DND-41 (cell line): ENCODE results near the gene KRT80.

Experiments used
- ATAC-seq: fragments of 200-7000 bp; cut with Tn5 transposase; 3 replicates; pipeline ENCODE4 v1.9.1; 2021; ENCODE audit warnings: low read depth; ENCODE audit not compliant: insufficient read depth
- DNase-seq: peaks from one replicate; pipeline ENCODE4 v3.0.0-alpha.2; 2020
- H2AFZ ChIP-seq: 2 replicates; pipeline ENCODE4 v1.6.0; 2012; ENCODE audit warnings: low read depth, low read length
- H3K27ac ChIP-seq: 2 replicates; pipeline ENCODE4 v1.5.1; 2012; ENCODE audit warnings: low read length, inconsistent platforms
- H3K27me3 ChIP-seq: fragments of 200-600 bp; sonication (generic); 2 replicates; pipeline ENCODE4 v1.6.0; 2012; ENCODE audit warnings: low read length, mild to moderate bottlenecking, inconsistent platforms; ENCODE audit not compliant: insufficient read depth, poor library complexity
- H3K36me3 ChIP-seq: 2 replicates; pipeline ENCODE4 v1.5.1; 2012; ENCODE audit warnings: low read length, inconsistent platforms; ENCODE audit not compliant: insufficient read depth
- H3K4me1 ChIP-seq: 2 replicates; pipeline ENCODE4 v1.5.1; 2012; ENCODE audit warnings: mild to moderate bottlenecking, low read length; ENCODE audit not compliant: insufficient read depth
- H3K4me2 ChIP-seq: 2 replicates; pipeline ENCODE4 v1.6.0; 2012; ENCODE audit warnings: mild to moderate bottlenecking, moderate library complexity, low read length, inconsistent platforms; ENCODE audit not compliant: insufficient read depth
- H3K4me3 ChIP-seq, 2 experiments: fragments of 200-600 bp in 1 of 2; shearing (Covaris generic) in 1 of 2; 2 replicates each; pipeline ENCODE4 v1.5.1; 2012 to 2016; ENCODE audit warnings: inconsistent platforms in 2 of 2, low read length in 2 of 2, mild to moderate bottlenecking in 2 of 2, low read depth in 1 of 2, moderate library complexity in 1 of 2
- H3K79me2 ChIP-seq: 2 replicates; pipeline ENCODE4 v1.6.0; 2012; ENCODE audit warnings: low read length, inconsistent platforms; ENCODE audit not compliant: insufficient read depth
- H3K9ac ChIP-seq: 2 replicates; pipeline ENCODE4 v1.6.0; 2012; ENCODE audit warnings: low read depth, mild to moderate bottlenecking, inconsistent platforms, low read length, moderate library complexity
- H3K9me3 ChIP-seq: 2 replicates; pipeline ENCODE4 v1.5.1; 2012; ENCODE audit warnings: low read length, moderate library complexity, mild to moderate bottlenecking, inconsistent platforms; ENCODE audit not compliant: insufficient read depth, severe bottlenecking
- H4K20me1 ChIP-seq: 2 replicates; pipeline ENCODE4 v1.6.0; 2012; ENCODE audit warnings: low read length; ENCODE audit not compliant: insufficient read depth
- CTCF ChIP-seq: IDR thresholded peaks from 2 replicates; pipeline ENCODE4 v1.5.1; 2012; ENCODE audit warnings: borderline replicate concordance, low read length, moderate library complexity, mild to moderate bottlenecking; ENCODE audit not compliant: poor library complexity, severe bottlenecking; ENCODE audit errors: extremely low read depth
- EZH2 ChIP-seq: IDR thresholded peaks from 3 replicates; pipeline ENCODE4 v1.6.1; 2012; ENCODE audit warnings: borderline replicate concordance, low read depth, mild to moderate bottlenecking, moderate library complexity, low read length, inconsistent platforms; ENCODE audit not compliant: severe bottlenecking

KRT80 gene

DNA sequence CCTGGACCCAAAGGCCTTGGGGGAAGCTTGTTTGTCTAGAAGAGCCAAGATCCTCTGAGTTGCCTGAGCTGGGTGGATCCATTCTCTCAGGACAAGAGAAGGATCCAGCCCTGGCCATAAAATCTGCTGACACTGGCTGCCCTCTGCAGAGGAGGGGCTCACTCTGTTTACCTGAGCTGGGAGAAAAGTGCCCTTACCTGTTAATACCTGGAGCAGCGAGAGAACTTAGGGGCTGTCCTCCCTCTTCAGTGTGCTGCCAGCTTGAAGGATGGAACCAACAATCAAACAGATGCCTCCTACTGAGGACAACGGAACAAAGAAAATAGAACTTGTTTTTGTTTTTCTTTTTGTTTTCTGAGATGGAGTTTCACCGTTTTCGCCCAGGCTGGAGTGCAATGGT, 33.9 kb upstream of the KRT80 start:
- Histone ChIP-seq H4K20me1 (peaks cover 3% of the 10 kb centered on the region; the same call in 1 of the 2 replicates), H3K27me3 (peaks cover 7% of the 10 kb centered on the region), H3K79me2 (no peaks in the 10 kb centered on the region), H2AFZ (no peak overlapping the region), H3K9me3 (no peaks in the 10 kb centered on the region), H3K4me3 (no peak overlapping the region), H3K4me1 (no peaks in the 10 kb centered on the region), H3K36me3 (no peaks in the 10 kb centered on the region), H3K27ac (no peak overlapping the region), H3K9ac (no peak overlapping the region), H3K4me2 (no peak overlapping the region)
- DNase-seq (no peak), ATAC-seq (no peak)
- no peak for TF ChIP-seq CTCF
- TF ChIP-seq EZH2, result no peak

DNA sequence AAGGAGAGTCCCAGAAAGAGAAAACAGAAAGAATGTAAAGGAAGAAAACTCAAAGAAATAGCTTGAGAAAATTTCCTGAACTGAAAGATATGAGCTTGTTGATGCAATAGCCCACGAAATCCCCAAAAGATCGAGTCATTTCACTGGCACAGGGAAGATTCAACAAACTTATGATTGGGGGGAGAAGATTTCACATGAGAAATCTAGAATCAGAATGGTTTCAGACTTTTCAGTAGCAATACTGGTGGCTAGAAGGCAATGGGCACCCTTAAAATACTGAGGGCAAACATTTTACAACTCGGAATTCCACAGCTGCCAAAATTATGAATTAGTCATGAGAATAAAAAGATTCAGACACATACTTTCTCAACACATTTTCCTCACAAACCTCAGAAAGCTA, 32.3 kb upstream of the KRT80 start:
- Histone ChIP-seq H3K9me3 (no peaks in the 10 kb centered on the region), H3K79me2 (no peaks in the 10 kb centered on the region), H4K20me1 (0 out of 2 replicates have a peak, but pooled peaks cover 1% of the 10 kb centered on the region), H3K27me3 (peaks cover 7% of the 10 kb centered on the region), H2AFZ (no peak overlapping the region), H3K36me3 (no peaks in the 10 kb centered on the region), H3K9ac (no peak overlapping the region), H3K4me1 (no peaks in the 10 kb centered on the region), H3K4me3 (no peak overlapping the region), H3K27ac (no peak overlapping the region), H3K4me2 (no peak overlapping the region)
- DNase-seq (no peak), ATAC-seq (no peak)
- TF ChIP-seq EZH2, result no peak
- no peak for TF ChIP-seq CTCF

DNA sequence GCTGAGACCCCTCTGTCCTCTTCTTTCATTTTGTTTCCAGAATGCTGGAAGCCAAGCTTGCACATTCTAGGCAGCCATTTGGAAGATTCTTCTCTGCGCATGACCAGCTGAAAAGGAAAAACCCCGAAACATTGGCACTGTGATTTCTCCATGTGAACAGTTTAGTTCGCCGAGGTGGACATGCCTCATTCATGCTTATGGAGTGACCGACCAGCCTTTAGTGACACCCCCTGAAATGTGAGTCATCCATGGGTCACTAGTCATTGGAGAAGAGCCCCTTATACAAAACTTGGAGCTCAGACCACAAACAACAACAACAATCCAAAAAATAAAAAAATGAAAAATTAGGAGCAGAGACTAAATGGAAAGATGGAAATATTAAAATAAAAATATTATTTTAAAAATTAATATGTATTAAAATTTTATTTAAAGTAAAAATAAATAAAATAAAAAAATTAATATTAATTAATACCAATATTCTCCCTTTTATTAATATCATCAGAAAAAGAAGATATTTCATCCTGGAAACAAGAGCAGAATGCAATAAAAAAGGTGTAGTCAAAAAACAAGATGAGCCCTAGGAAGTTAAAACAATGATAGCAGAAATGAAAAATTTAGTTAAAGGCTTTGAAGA, 31.7 kb upstream of the KRT80 start:
- Histone ChIP-seq H4K20me1 (no peaks in the 10 kb centered on the region), H3K9me3 (no peaks in the 10 kb centered on the region), H3K4me1 (no peaks in the 10 kb centered on the region), H2AFZ (no peak overlapping the region), H3K79me2 (no peaks in the 10 kb centered on the region), H3K27me3 (peaks cover 10% of the 10 kb centered on the region), H3K4me2 (no peak overlapping the region), H3K36me3 (no peaks in the 10 kb centered on the region), H3K4me3 (no peak overlapping the region), H3K9ac (no peak overlapping the region), H3K27ac (no peak overlapping the region)
- DNase-seq (no peak), ATAC-seq (no peak)
- TF ChIP-seq EZH2 (no peak), CTCF (no peak)
